Measurements from ENCODE around the gene KRT79.

- TF ChIP-seq CTCF (IDR thresholded peaks at IDR 0.05; ENCODE audit: insufficient read depth, low read length) (no peak), GABPA (IDR thresholded peaks at IDR 0.05; ENCODE audit: low read depth) (no peak), POLR2AphosphoS5 (IDR thresholded peaks at IDR 0.05; ENCODE audit: low read depth) (no peak), REST (IDR thresholded peaks at IDR 0.05; ENCODE audit: insufficient replicate concordance, low read depth) (no peak), SPI1 (IDR thresholded peaks at IDR 0.05; ENCODE audit: borderline replicate concordance, low read depth) (no peak)
These were observed 6.0 kb downstream of the KRT79 start for GRCh38 chr12:52828156-52828555.
